Measurements from ENCODE around the gene PRMT1. TPM values are rescaled to one million over a fixed set of nuclear protein-coding genes. Genes with fewer than 3 reads are reported as not detected.

PRMT1 gene
- polyA plus RNA-seq, 2 of the 4 experiments (the other 2 are of a cell fraction): 504 to 516 TPM

GRCh38 chr19:49664171-49665035, 12.7 kb upstream of the PRMT1 start:
- H3K9me3 ChIP-seq: 0 out of 3 replicates have a peak, but pooled peaks cover 3% of the 10 kb centered on the region
- TF ChIP-seq JUN (IDR thresholded peaks at IDR 0.05): peak; percentile 76 to 77; a peak in 3 of 5 replicates
- no peak; the same call in 1 of the 3 replicates for TF ChIP-seq BCL3 (IDR thresholded peaks at IDR 0.05)
- TF ChIP-seq MAZ (IDR thresholded peaks at IDR 0.05; ENCODE audit: borderline replicate concordance, low read depth, low read length): no peak
- peak; percentile 42; the same call in 1 of the 2 replicates for TF ChIP-seq TFCP2L1 (CRISPR knock-in tag; IDR thresholded peaks at IDR 0.05)
- TF ChIP-seq RAD21 (conservative IDR thresholded peaks at IDR 0.05 in 1 of 2, IDR thresholded peaks at IDR 0.05 in 1 of 2): no peak; a peak in 1 of 5 replicates
- peak; percentile 67 for TF ChIP-seq PBX3 (IDR thresholded peaks at IDR 0.05)
- TF ChIP-seq GATA3 (IDR thresholded peaks at IDR 0.05; ENCODE audit: borderline replicate concordance): 0 out of 2 replicates have a peak, but pooled peaks have one; percentile 6
- 0 out of 2 replicates have a peak, but pooled peaks have one; percentile 11 for TF ChIP-seq USF2 (IDR thresholded peaks at IDR 0.05)
- TF ChIP-seq MAX (IDR thresholded peaks at IDR 0.05): peak; percentile 78
- TF ChIP-seq MYC (IDR thresholded peaks at IDR 0.05; ENCODE audit: borderline replicate concordance, low read length): peak; percentile 45; the same call in 1 of the 2 replicates
- peak; percentile 78 for TF ChIP-seq POLR2A (IDR thresholded peaks at IDR 0.05; ENCODE audit: low read length)
- peak; percentile 95 to 96 for DNase-seq (ENCODE audit: low read depth in 1 of 2, low spot score in 1 of 2)
- no peak for FAIRE-seq
- peak overlapping the region; percentile 79 to 86 for H3K27ac ChIP-seq
- peaks cover 14% of the 10 kb centered on the region for H3K4me1 ChIP-seq
- peak overlapping the region; percentile 83 for H3K4me2 ChIP-seq
- ATAC-seq: peak; percentile 67 to 80
- ChIA-PET POLR2A (interaction anchor here (0.6 to 2.6 kb wide), 11 partner anchors 8 to 211 kb away, joined by 4 to 41 read pairs (median 6); partner anchors contain the start of genes ALDH16A1, PRMT1, RPS11 and RRAS), CTCF (interaction anchor here (0.6 to 21.2 kb wide), 7 partner anchors 10 to 175 kb away, joined by 3 to 326 read pairs (median 4); partner anchors contain the start of genes PRMT1, RRAS and SCAF1)
- H3K4me3 ChIP-seq: peak overlapping the region; percentile 65
- WGBS (ENCODE audit: missing lambda C conversion rate): 3% methylated on average over 34 of the region's 53 CpGs

- DNase-seq (ENCODE audit: low read depth in 1 of 2, low spot score in 1 of 2) (no peak), FAIRE-seq (no peak), ATAC-seq (peak in 1 of 2 experiments; percentile 8; a peak in 3 of 6 replicates)
- Histone ChIP-seq H3K9me3 (0 out of 3 replicates have a peak, but pooled peaks cover 2% of the 10 kb centered on the region), H3K4me2 (peak overlapping the region; percentile 83), H3K4me3 (peak overlapping the region; percentile 65), H3K27ac (peak overlapping the region; percentile 79 to 86), H3K4me1 (peaks cover 14% of the 10 kb centered on the region)
- ChIA-PET POLR2A (interaction anchor here (0.6 to 2.6 kb wide), 7 partner anchors 11 to 212 kb away, joined by 4 to 41 read pairs (median 5); partner anchors contain the start of genes ALDH16A1, AP2A1, PRMT1 and RRAS), CTCF (interaction anchor here (0.7 to 21.2 kb wide), 4 partner anchors 10 to 95 kb away, joined by 4 to 326 read pairs (median 62); partner anchors contain the start of genes PRMT1, RRAS and SCAF1)
- WGBS (ENCODE audit: missing lambda C conversion rate): 3% methylated on average over 7 of the region's 7 CpGs
- 0 out of 2 replicates have a peak, but pooled peaks have one; percentile 6 for TF ChIP-seq BHLHE40 (IDR thresholded peaks at IDR 0.05; ENCODE audit: low read depth, low read length)
- TF ChIP-seq NPAS2 (CRISPR knock-in tag; IDR thresholded peaks at IDR 0.05; ENCODE audit: borderline replicate concordance): no peak
Observed at GRCh38 chr19:49665036-49665350, 12.1 kb upstream of the PRMT1 start.

- ATAC-seq (peak; percentile 75 to 87), FAIRE-seq (peak; percentile 94), DNase-seq (ENCODE audit: low read depth in 1 of 2, low spot score in 1 of 2) (peak; percentile 96 to 98)
- 1% methylated on average over 44 of the region's 50 CpGs for WGBS (ENCODE audit: missing lambda C conversion rate)
- CTCF ChIA-PET: interaction anchor here (0.7 to 21.2 kb wide), 4 partner anchors 9 to 95 kb away, joined by 4 to 326 read pairs (median 62); partner anchors contain the start of genes PRMT1, RRAS and SCAF1
- Histone ChIP-seq H3K9me3 (no peaks in the 10 kb centered on the region), H3K4me1 (peaks cover 14% of the 10 kb centered on the region), H3K27ac (peak within 1 kb of the TSS; percentile 79 to 86), H3K4me2 (peak within 1 kb of the TSS; percentile 91), H3K4me3 (peak within 1 kb of the TSS; percentile 65)
- POLR2A ChIA-PET: interaction anchor here (0.6 to 2.6 kb wide), 6 partner anchors 10 to 212 kb away, joined by 4 to 41 read pairs (median 12); partner anchors contain the start of genes ALDH16A1, AP2A1, PRMT1 and RRAS
- TF ChIP-seq JUN (IDR thresholded peaks at IDR 0.05) (peak in 1 of 2 experiments; percentile 83; a peak in 3 of 5 replicates), CEBPB (IDR thresholded peaks at IDR 0.05) (no peak), NPAS2 (CRISPR knock-in tag; IDR thresholded peaks at IDR 0.05; ENCODE audit: borderline replicate concordance) (no peak), ELK1 (IDR thresholded peaks at IDR 0.05; ENCODE audit: low read depth, low read length) (peak; percentile 99), EHMT2 (IDR thresholded peaks at IDR 0.05; ENCODE audit: low read depth) (no peak), HOXA7 (CRISPR knock-in tag; IDR thresholded peaks at IDR 0.05) (no peak), HOXB5 (CRISPR knock-in tag; IDR thresholded peaks at IDR 0.05) (no peak), EP300 (IDR thresholded peaks at IDR 0.05) (peak in 1 of 2 experiments; percentile 19; a peak in 1 of 5 replicates), MYC (IDR thresholded peaks at IDR 0.05; ENCODE audit: borderline replicate concordance, low read length) (no peak)
Observed at GRCh38 chr19:49665351-49666119, 11.5 kb upstream of the PRMT1 start, which contains the start of the genes BCL2L12 and IRF3. Gene BCL2L12, plus strand, starts transcription at chr19:49665933. Its CDS starts 760 bp downstream, at chr19:49666693. Gene IRF3, minus strand, starts transcription at chr19:49665857. Its CDS starts 1,019 bp downstream, at chr19:49664838.

Measured in A549 (cell line).